ENCODE results near the gene ASIC3.
A peak's percentile ranks its signal among the peaks of the same experiment; 100 is the strongest.

The ASIC3 gene

DNA sequence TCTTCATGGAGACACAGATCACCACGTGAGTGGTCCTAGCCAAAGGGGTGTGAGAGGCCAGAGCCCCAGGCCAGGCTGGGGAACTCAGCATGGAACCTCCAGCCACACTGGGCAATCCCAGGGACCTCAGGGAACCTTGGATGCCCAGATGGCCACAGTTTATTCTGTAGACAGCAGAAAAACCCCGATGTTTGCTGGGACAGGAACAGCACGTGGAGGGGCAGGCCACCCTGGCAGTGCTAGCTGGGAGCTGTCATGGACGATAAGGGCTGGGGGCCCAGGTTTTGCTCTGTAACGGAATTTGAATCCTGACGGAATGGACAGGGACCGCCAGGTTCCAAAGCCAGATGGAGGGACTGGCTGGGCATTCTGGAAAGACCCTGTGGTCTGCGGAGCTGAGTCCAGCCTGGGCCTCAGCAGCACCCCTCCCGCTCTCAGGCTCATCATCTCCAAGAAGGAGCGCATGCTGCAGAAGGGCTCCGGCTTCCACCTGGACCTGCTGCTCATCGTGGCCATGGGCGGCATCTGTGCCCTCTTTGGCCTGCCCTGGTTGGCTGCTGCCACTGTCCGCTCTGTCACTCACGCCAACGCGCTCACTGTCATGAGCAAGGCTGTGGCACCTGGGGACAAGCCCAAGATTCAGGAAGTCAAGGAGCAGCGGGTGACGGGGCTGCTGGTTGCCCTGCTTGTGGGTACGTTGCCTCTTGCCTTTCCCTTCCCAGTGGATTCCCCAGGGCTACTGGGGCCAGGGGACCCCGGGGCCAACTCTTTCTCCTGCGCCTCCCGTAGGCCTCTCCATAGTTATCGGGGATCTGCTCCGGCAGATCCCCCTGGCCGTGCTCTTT, 26.7 kb downstream of the ASIC3 start:
- no peak for DNase-seq

DNA sequence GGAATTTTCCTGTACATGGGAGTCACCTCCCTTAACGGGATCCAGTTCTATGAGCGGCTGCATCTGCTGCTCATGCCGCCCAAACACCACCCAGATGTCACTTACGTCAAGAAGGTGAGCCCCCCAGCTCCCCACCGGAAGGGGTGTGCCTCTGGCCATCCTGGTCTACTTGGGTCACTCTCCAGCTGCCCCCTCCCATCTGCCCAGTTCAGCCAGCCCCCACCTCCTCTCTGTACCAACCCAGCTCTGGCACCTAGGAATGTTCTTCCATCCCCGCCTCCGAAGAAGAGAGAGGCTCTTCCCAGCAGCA, 27.3 kb downstream of the ASIC3 start:
- no peak for DNase-seq

DNA sequence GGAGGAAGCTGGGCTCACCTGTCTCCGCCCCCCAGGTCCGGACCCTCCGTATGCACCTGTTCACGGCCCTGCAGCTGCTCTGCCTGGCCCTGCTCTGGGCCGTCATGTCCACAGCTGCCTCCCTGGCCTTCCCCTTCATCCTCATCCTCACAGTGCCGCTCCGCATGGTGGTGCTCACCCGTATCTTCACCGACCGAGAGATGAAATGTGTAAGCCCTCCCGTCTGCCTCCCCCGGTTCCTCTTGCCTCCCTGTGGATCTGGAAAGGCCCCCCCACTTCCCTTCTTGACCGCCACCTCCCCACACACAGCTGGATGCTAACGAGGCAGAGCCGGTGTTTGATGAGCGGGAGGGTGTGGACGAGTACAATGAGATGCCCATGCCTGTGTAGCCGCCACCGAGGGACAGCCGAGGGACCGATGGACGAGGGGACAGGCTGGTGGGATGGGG, 27.7 kb downstream of the ASIC3 start:
- DNase-seq = no peak

DNA sequence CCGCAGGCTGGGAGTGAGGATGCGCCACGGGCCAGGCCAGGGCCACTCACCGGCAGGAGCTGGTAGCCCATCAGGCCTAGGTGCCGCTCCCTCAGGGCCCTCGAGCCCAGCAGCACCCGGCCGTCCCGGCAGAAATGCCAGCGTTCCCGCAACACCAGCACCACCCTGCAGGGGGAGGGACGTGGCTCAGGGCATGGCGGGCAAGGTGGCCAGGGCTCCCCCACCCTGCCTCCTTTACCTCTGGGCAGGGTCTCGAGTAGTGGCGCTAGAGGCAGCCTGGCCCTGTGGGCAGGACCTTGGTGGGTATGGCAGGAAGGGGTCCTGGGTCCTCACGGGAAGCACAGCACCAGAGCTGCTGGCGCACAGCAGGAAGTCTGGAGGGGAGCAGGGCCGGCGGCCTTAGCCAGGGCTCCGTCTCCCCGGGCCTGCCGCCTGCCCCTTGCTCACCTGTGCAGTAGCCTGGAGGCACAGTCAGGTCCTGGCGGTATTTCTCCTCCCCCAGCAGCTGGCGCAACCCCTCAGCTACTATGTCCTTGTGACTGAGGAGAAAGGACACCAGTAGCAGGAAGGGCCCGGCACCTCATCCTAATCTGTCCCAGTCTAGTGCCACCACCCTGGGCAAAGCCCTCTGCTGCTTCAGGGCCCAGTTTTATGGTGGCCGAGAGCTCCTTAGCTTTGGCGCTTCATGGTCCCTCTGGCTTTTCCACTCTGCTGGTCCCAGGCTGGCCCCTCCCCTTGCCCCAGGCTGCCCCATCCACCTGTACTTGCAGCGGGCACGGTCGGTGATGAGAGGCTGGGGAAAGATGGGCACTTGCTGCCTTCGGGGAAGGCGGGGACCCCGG, 28.8 kb downstream of the ASIC3 start:
- no peak for DNase-seq

DNA sequence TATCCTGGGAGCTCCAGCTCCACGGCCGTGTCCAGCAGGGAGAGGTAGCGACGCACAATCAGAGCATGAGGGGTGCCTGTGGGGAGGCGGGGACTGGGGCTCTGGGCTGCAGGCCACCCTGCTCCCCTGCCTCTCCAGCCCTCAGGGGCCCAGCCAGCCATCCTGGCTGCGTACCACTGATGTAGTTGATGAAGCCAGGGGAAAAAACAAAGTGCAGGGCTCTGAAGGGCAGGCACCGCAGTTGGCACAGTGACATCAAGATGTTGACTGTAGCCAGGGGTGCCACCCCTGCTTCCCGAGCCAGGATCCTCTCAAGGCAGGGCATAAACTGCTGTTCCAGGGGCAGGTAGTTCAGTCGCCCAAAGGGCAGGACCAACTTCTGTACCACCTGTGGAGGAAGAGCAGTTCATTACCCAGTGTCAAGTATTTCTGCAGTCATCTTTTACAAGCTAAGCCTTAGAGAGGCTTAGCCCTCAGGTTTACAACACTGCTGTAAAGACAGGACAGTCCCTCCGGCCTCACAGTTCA, 29.4 kb downstream of the ASIC3 start:
- no peak for DNase-seq

DNA sequence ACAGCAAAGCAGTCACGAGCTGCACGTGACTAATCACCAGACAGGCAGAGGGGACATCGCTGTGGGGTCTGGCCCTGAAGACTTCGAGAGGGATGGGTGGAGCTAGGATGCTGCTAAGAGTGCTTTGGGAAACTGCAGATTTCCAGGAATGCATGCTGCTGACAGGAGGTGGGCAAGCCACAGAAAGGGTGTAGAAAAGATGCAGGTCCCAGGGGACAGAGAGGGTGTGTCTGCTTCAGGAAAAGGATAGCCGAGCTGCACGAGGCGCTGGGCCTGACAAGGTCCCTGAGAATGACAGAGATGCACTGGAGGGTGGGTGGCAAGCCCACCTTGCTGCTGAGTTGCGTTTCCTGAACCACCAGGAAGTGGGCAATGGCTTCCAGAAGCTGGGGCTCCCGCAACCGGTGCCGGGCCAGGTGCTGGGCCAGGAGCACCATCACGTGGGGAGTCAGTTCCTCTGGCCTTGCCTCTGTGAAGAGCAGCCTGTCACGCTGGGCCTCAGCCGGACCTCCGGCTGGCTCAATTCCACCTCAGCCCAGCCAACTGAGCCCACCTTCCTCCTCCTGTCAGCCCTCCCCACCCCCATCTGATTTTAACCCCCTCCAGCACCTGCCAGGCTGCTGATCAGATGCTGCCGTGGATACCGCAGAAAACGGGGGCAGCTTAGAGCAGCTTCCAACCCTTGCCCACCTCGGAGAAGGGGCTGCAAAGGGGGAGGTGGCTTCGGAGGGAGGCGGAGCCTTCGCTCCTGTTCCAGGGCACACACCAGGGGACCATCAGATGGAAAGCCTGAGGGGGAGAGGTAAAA, 30.1 kb downstream of the ASIC3 start:
- DNase-seq = no peak

DNA sequence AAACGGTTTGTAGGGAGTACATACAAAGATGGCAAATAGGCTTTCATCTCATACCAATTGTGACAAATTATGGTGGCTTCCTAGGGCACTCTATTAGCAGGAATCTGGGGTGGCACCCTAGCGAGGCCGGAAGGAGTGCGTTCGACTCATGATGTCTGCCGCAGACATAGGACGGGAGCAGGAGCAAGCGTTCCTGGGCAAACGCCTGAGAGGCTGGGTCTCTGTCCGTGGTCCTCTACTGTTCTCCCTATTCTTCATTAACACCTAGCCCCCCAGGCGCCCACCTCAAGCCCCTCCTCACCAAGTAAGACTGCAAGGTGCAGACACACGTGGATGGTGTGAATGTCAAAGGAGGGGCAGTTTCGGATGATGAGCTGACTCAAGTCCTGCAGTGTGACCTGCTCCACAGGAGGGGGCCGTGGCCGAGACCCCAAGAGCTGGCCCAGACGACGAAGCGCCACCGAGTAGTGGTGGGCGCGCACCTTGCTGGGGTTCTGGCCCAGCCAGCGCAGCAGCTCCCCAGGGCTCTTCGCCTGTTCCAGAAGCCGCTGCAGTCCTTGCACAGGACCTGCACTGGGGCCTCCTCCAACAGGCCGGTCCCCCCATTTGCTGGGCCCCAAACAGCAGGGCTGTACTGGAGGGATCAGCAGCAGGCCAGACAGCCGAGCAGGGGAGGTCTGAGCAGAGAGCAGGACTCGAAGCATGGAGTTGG, 31.0 kb downstream of the ASIC3 start:
- no peak for DNase-seq

DNA sequence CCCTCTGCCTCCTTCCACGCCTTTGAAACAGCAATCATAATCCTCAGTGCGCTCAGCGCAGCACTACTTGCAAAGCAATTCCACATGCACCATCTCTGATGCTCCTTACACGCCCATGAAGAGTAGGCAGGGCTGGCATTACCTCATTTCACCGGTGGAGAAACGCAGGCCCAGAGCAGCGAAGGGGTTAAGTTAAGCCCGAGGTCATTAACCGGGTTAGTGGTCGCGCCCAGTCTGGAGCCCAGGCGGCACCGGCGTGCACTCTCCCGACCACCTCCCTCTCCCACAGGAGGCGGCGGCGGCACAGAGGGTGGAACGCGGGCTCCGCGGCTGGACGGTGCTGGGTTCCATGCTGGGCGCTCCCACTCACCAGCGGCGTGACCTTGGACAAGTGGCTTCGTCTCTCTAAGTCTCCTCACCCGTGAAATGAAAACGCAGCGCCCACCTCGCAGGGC, 31.8 kb downstream of the ASIC3 start:
- peak; percentile 36 for DNase-seq

DNA sequence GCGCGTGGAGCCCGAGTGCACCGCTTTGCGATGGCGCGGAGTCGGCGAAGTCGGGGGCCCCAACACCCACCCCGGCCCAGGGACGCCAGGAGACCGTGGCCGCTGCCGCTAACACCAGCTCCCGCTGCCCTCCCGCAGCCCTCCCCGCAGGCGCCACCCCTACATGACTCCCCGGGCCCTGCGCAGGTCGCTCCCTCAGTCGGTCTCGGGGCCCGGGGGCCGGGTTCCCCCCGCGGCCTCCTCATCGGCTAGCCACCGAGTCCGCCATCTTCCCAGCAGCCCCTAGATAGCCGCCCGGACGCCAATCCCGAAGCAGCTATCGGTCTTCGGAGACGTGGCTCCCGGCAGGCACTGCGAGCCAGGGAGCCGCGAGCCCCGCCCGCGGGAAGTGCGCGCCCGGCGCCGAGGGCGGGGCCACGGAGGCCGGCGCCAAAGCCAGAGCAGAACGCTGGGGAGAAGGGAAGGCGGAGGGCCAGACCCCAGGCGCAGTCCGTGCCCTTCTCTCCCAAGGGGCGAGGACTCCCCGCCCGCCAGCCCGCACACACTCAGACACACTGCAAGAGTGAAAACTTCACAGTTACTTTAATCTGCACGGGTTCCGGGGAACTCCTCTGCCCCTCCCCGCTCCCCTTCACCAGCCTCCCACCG, 32.3 kb downstream of the ASIC3 start, which contains the start of gene FASTK:
TSS of gene FASTK (minus strand) at position 288 of the 648 bp plus-strand sequence. CDS start at position 245, 43 bp downstream.
- peak; percentile 84 for DNase-seq

DNA sequence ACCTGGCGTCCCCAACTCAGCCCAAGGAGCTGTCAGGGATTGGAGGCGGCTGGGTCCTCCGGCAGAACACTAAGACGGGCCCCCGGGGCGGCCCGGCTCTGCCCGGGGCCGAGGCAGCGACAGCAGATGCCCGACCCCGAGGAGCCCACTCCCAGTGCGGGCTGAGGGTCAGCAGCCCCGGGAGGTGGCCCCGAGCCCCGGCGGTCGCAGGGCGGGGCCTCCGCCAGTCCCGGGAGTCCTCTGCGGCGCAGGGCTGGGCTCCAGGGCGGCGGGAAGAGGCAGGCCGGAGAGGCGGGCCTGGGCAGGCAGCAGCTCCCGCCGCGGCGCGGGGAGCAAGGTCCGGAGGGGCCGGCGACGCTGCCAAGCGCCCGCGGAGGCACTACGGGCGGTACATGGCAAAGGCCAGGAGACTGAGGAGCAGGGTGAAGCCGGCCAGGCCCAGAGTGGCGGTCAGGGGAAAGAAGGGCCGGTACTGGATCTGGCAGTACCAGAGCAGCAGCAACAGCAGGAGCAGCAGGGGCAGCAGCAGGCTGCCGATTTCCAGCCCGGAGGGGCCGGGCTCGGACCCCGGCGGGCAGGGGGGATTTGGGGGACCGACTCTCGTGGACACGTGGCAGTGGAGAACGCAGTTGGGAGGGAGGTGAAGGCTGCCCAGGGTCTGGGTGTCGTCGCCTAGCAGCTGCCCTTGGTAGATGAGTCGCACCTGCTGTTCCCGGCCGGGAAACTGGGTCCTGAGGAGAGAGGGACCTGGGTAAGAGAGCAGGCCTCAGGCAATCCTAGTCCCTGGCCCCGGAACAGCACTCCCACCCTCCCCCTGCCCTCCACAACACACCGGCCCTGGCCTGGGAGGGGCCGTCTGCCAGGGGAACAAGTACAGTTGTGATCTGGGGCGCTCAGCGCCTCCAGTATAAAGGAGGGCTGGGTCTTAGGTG, 33.1 kb downstream of the ASIC3 start:
- no peak for DNase-seq

DNA sequence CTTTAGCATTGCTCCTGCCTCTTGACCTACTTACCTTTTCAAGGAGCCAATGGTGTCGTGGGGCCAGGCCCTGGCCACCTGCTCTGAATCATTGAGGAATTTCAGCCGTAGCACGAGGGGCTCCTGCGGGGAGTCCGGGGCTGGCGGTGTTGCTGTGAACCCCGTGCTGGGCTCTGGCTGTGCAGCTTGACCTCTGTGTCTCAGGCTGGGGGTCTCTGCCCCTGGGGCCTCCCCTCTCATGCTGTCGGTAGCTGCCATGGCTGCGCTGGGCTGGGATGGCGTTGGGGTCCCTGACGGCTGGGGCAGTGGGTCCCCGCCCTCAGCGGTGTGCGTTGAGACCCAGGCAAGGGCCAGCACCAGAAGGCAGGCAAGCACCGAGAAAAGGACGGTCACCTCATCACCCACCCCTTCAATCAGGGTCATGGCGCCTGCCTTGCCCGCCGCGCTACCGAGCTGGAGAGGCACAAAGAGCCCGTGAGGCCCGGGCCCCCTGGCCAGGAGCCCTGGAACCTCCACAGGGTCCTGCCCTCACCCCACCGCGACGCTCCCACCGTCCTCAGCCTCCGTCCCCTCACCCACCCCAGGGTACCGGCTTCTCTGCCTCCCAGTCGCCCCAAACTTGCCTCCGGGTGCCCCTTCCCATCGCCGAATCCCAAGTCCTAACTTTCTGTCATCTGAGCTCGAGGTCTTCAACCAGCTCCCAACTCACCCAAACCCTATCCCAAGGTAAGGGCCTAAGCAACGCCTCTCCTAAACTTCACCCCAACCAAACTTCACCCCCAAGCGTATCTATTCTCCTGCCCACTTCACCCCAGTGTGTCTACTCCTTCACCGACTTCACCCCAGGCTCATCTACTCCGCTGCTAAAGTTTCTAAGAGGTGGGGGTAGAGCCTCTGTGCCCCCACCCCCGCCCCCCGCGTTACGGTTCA, 34.1 kb downstream of the ASIC3 start:
- no peak for DNase-seq

DNA sequence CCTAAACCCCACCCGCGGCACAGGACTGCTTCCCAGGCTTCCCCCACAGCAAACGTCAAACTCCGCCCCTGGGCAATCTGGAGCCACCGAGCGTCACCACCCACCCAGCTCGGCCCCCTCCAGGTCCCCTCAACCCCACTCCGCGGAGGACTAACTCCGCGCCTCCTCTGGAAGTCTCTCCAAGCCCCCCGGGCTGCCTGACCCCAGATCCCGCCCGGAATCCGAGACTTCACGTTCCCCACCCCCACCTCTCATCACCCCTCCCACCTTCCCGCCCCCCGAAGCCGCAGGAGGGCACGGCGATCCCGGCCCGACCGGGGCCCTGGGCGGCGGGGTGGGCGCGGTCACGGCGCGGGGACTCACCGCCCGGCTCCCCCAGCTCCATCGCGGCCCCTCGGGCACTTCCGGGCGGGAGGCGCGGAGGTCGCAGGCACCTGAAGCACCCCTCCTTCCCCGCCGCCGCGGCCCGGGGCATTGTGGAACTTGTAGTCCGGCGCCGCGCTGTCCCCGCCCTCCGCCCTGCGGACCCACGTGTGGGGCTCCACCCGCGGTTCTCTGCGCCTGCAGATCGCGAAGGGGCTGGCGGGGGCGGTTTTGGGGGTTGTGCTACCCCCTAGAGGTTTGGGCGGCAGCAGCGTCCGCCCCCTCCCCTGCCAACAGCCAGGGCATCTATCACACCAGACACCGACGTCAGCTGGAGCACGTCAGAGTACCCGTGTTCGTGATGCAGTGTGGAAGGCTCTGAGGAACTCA, 34.9 kb downstream of the ASIC3 start, which contains the start of gene TMUB1:
TSS of gene TMUB1 (minus strand) at position 423 of the 753 bp plus-strand sequence. CDS start 930 bp downstream, outside the sequence.
- DNase-seq = peak; percentile 83

DNA sequence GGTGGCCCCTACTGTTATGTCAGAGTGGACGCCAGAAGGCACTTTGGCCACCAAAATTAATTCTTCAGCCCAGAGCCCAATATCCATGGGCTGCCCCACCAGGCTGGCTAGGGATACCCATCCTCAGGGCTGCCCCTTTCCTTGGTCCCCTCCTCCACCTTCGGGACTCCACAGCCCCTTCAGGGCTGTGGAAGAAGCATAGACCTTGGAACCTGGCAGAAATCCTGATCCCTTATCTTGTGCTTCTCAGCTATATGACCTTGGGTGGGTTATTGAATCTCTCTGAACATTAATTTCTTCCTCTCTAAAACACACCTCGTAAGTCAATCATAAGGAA, 35.5 kb downstream of the ASIC3 start:
- DNase-seq = no peak

DNA sequence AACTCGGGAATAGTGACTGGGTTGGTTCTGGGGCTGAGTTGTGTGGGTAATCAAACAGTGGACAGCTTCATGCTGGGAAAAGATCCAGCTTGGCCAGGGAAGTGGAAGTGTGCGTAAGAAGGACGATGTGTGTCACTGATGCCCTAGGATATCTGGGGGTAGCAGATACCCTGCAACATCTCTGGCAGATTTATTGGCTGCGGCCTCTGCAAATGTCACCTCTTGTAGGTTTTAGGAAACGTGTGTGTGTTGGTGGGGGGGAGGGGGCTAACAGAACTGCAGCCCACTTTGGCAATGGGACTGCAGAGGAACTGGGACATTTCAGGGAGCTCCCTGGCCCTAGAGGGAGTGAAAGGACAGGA, 37.0 kb downstream of the ASIC3 start:
- no peak for DNase-seq

DNA sequence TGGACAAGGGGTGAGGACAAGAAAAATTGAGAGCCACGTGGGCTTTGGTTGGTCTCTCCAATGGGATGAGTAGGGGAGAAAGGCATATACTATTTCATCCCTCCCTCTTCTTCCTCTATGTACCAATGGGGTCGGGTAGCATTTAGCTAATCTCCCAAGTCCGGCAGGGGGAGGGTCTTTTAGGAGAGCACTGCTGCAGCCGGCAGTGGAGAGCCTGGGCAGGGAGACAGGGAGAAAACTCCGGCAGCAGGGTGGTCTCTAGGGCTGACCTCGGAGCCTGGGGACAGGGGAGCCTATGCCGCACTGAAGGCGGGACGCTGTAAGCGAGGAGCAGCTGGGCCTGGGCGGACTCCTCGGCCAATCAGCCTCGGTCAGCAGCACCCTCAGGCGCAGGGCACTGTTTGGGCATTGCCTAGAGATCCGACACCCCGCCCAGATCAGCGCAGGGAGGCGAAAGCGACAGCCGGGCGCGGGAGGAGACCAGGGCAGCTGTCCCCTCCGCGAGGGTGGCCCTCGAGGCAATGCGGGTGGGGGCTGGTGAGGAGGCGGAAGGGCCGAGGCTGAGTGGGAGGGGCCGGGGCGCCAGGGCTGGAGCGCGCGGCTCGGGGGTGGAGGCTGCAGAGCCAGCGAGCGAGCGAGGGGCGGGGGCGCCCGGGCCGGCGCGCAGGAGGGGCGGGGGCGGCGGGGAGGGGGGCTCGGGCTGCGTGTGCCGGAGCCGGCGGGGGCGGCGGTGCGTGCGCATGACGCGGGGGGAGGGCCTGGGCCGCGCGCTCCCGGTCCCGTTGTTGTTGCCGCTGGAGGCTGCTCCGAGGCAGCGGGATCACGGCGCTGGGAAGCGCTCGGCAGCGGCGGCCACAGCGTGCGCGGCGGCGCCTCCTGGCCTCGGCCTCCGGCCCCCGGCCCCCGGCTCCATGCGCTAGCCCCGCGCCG, 37.6 kb downstream of the ASIC3 start, which contains the start of gene AGAP3:
TSS of gene AGAP3 (plus strand) at position 785 of the 930 bp plus-strand sequence. CDS start 267 bp downstream, outside the sequence.
- DNase-seq = peak; percentile 63

DNA sequence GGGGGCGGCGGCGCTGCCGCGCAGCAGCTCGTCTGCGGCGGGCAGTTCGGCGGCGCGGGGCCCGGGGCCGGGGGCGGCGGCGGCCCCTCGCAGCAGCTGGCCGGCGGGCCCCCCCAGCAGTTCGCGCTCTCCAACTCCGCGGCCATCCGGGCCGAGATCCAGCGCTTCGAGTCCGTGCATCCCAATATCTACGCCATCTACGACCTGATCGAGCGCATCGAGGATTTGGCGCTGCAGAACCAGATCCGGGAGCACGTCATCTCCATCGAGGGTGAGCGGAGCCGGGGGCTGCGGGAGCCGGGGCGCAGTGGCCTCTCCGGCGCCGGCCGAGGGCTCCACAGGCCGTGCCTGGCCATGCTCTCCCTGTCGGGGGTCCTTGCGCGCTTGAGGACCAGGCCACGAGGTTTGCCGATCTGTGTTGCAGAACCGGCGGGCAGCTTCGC, 38.5 kb downstream of the ASIC3 start:
- no peak for DNase-seq
